IMR-90 (cell line): ENCODE data around the gene CTTN. TPM values are rescaled to one million over a fixed set of nuclear protein-coding genes. Genes with fewer than 3 reads are reported as not detected.
A peak's percentile ranks its signal among the peaks of the same experiment; 100 is the strongest.

Experiments used
- ATAC-seq: fragments of 200-7000 bp; cut with Tn5 transposase; 2 replicates; pipeline ENCODE4 v1.9.1; 2020; ENCODE audit warnings: low read depth, mild to moderate bottlenecking, moderate library complexity
- BruUV-seq: library from RNA; stranded (reverse); fragments of 400-500 nt; replicated peaks from 2 replicates; lab custom pipeline; 2021; lab: Mats Ljungman, UMichigan
- CTCF ChIA-PET: fragments of 300-600 bp; formaldehyde crosslinking; extraction: SDS; loops from one replicate; lab custom pipeline; 2021; ENCODE audit warnings: antibody characterized with exemption; lab: Yijun Ruan, JAX
- POLR2A ChIA-PET: fragments of 300-600 bp; sonication (Branson Sonifier 250); formaldehyde crosslinking; loops from one replicate; lab custom pipeline; 2022; ENCODE audit warnings: antibody characterized with exemption; ENCODE audit not compliant: unreplicated experiment; lab: Charles Lee
- DNase-seq: peaks from one replicate; pipeline ENCODE4 v3.0.0; 2013
- H2AFZ ChIP-seq: replicated peaks from 2 replicates; pipeline ENCODE3; 2013; ENCODE audit warnings: low read length, mild to moderate bottlenecking; ENCODE audit not compliant: poor library complexity
- H2AK5ac ChIP-seq: 2 replicates; pipeline ENCODE4 v1.6.1; 2013; ENCODE audit warnings: low read depth, low read length, inconsistent platforms
- H2AK9ac ChIP-seq: replicated peaks from 2 replicates; pipeline ENCODE3; 2013; ENCODE audit warnings: mild to moderate bottlenecking, low read depth, low read length, moderate library complexity; ENCODE audit not compliant: poor library complexity
- H2BK120ac ChIP-seq: 2 replicates; pipeline ENCODE4 v1.6.1; 2013; ENCODE audit warnings: low read depth, low read length, inconsistent platforms
- H2BK15ac ChIP-seq: 3 replicates; pipeline ENCODE4 v1.6.1; 2013; ENCODE audit warnings: low read depth, low read length, inconsistent platforms
- H2BK20ac ChIP-seq: 2 replicates; pipeline ENCODE4 v1.6.1; 2013; ENCODE audit warnings: low read depth, mild to moderate bottlenecking, inconsistent platforms, low read length, moderate library complexity
- H2BK5ac ChIP-seq: 2 replicates; pipeline ENCODE4 v1.6.1; 2013; ENCODE audit warnings: mild to moderate bottlenecking, low read depth, low read length, inconsistent platforms; ENCODE audit not compliant: poor library complexity, severe bottlenecking
- H3K14ac ChIP-seq: replicated peaks from 2 replicates; pipeline ENCODE4 v1.6.1; 2013; ENCODE audit warnings: low read depth, low read length, inconsistent platforms
- H3K18ac ChIP-seq: 2 replicates; pipeline ENCODE4 v1.6.1; 2013; ENCODE audit warnings: low read depth, low read length, control low read depth
- H3K23ac ChIP-seq: 2 replicates; pipeline ENCODE4 v1.6.1; 2013; ENCODE audit warnings: low read depth, low read length, inconsistent platforms
- H3K27ac ChIP-seq: 2 replicates; pipeline ENCODE4 v1.5.1; 2013; ENCODE audit warnings: mild to moderate bottlenecking, control low read depth, low read length; ENCODE audit not compliant: insufficient read depth
- H3K27me3 ChIP-seq: 2 replicates; pipeline ENCODE4 v1.6.1; 2013; ENCODE audit warnings: low read length; ENCODE audit not compliant: control insufficient read depth, insufficient read depth
- H3K36me3 ChIP-seq: 2 replicates; pipeline ENCODE4 v1.6.1; 2013; ENCODE audit warnings: low read length, mixed read lengths; ENCODE audit not compliant: control insufficient read depth, insufficient read depth
- H3K4ac ChIP-seq: 2 replicates; pipeline ENCODE4 v1.6.1; 2013; ENCODE audit warnings: low read depth, low read length, inconsistent platforms
- H3K4me1 ChIP-seq: 2 replicates; pipeline ENCODE4 v1.6.1; 2013; ENCODE audit warnings: low read length, mixed read lengths; ENCODE audit not compliant: control insufficient read depth, insufficient read depth
- H3K4me2 ChIP-seq: 2 replicates; pipeline ENCODE4 v1.6.1; 2013; ENCODE audit warnings: low read depth, mild to moderate bottlenecking, control low read depth, low read length, moderate library complexity
- H3K4me3 ChIP-seq: 2 replicates; pipeline ENCODE4 v1.5.1; 2013; ENCODE audit warnings: low read depth, mild to moderate bottlenecking, control low read depth, low read length, moderate library complexity; ENCODE audit not compliant: insufficient read depth
- H3K56ac ChIP-seq: 2 replicates; pipeline ENCODE4 v1.6.1; 2013; ENCODE audit warnings: low read length, inconsistent platforms; ENCODE audit not compliant: insufficient read depth; ENCODE audit errors: extremely low read depth
- H3K79me1 ChIP-seq, 2 experiments: 2 replicates each; pipeline ENCODE4 v1.6.1; 2013; ENCODE audit warnings: low read length in 2 of 2, inconsistent platforms in 1 of 2, low read depth in 1 of 2
- H3K9ac ChIP-seq: 2 replicates; pipeline ENCODE4 v1.6.1; 2013; ENCODE audit warnings: low read depth, low read length, control low read depth
- H3K9me1 ChIP-seq: 2 replicates; pipeline ENCODE4 v1.6.1; 2013; ENCODE audit warnings: low read length, inconsistent platforms; ENCODE audit not compliant: insufficient read depth
- H3K9me3 ChIP-seq: 2 replicates; pipeline ENCODE4 v1.6.1; 2013; ENCODE audit warnings: low read length; ENCODE audit not compliant: control insufficient read depth, insufficient read depth
- H4K20me1 ChIP-seq: 2 replicates; pipeline ENCODE4 v1.6.1; 2013; ENCODE audit warnings: low read length, inconsistent platforms; ENCODE audit not compliant: insufficient read depth
- H4K5ac ChIP-seq: 2 replicates; pipeline ENCODE4 v1.6.1; 2013; ENCODE audit warnings: mild to moderate bottlenecking, low read depth, low read length, control low read depth
- H4K8ac ChIP-seq, 2 experiments: 2 replicates each; pipeline ENCODE4 v1.6.1; 2013; ENCODE audit warnings: low read depth in 2 of 2, low read length in 2 of 2, control low read depth in 1 of 2, inconsistent platforms in 1 of 2
- H4K91ac ChIP-seq: 2 replicates; pipeline ENCODE4 v1.6.1; 2013; ENCODE audit warnings: low read depth, low read length, inconsistent platforms; ENCODE audit not compliant: insufficient read depth
- MAFK ChIP-seq: IDR thresholded peaks from 2 replicates; pipeline ENCODE4 v1.6.1; 2012; ENCODE audit warnings: low read depth, low read length, improper control_type of control experiment
- MXI1 ChIP-seq: IDR thresholded peaks from 2 replicates; pipeline ENCODE4 v1.6.1; 2012; ENCODE audit warnings: low read depth, mild to moderate bottlenecking, low read length, moderate library complexity, borderline replicate concordance
- WGBS, 2 experiments: methylation state at CpG; one replicate each; pipeline versions ENCODE4 v1.1.5 to v1.1.7; 2013; ENCODE audit warnings: missing lambda C conversion rate in 2 of 2; ENCODE audit not compliant: insufficient read length in 1 of 2; ENCODE audit errors: extremely low coverage in 2 of 2; 5-methylcytosine and 5-hydroxymethylcytosine counted together
- dilution Hi-C: fragments of 300-500 bp; cut with HindIII; formaldehyde crosslinking; loops from one replicate; pipeline ENCODE4 v1.14.3; 2018; ENCODE audit warnings: low sequenced_read_pairs; ENCODE audit not compliant: unreplicated experiment
- in situ Hi-C: fragments of 300-500 bp; cut with MboI; formaldehyde crosslinking; loops from 3 replicates; pipeline ENCODE4 v1.14.3; 2019; ENCODE audit warnings: low sequenced_read_pairs, inconsistent platforms, mixed read lengths
- intact Hi-C: fragments of 100-400 bp; cut with micrococcal nuclease; formaldehyde crosslinking; loops from 2 replicates; pipeline ENCODE4 v1.10.0; 2022
- polyA plus RNA-seq, 3 experiments: library from polyadenylated mRNA; depleted of rRNA; stranded (reverse); fragments of >200 nt; gene quantifications; 2 replicates each; pipeline ENCODE4 v1.2.3, GENCODE V29; 2012; ENCODE audit warnings: low replicate concordance in 1 of 3
- total RNA-seq: library from RNA; depleted of rRNA; stranded (reverse); fragments of >200 nt; gene quantifications from 2 replicates; pipeline ENCODE4 v1.2.3, GENCODE V29; 2012

The CTTN gene
- total and polyA plus RNA-seq, 2 of the 4 experiments (the other 2 are of a cell fraction) = 287 to 296 TPM

GRCh38 chr11:70409871-70410270 is 11.5 kb downstream of the CTTN start:
- H3K36me3 ChIP-seq = peaks cover 86% of the 10 kb centered on the region
- H2AK5ac ChIP-seq = no peak overlapping the region
- H3K4me1 ChIP-seq = peaks cover 5% of the 10 kb centered on the region
- H3K23ac ChIP-seq = no peak overlapping the region
- no peak overlapping the region for H4K91ac ChIP-seq
- intact Hi-C loops = no loop called here
- H3K9ac ChIP-seq = no peak overlapping the region
- 86% methylated on average over 2 of the region's 7 CpGs; no CpG with 5 or more reads in 1 of the 2 experiments for WGBS, 2 experiments
- H3K27me3 ChIP-seq = no peaks in the 10 kb centered on the region
- ATAC-seq (no peak), DNase-seq (no peak)
- H2AK9ac ChIP-seq = no peak overlapping the region
- BruUV-seq = no TSS peak
- no peak overlapping the region for H3K18ac ChIP-seq
- no peak overlapping the region for H3K56ac ChIP-seq
- H3K4ac ChIP-seq = no peak overlapping the region
- no peak overlapping the region for H2BK15ac ChIP-seq
- peaks cover 46 to 88% of the 10 kb centered on the region in 2 experiments for H3K79me1 ChIP-seq
- peaks cover 96% of the 10 kb centered on the region for H4K20me1 ChIP-seq
- no peak overlapping the region for H3K4me3 ChIP-seq
- H2BK5ac ChIP-seq = no peak overlapping the region
- no peak overlapping the region for H2BK20ac ChIP-seq
- no peak overlapping the region for H3K27ac ChIP-seq
- H3K14ac ChIP-seq = no peak overlapping the region
- in situ Hi-C loops = no loop called here
- H2AFZ ChIP-seq = no peak overlapping the region
- POLR2A ChIA-PET = no interaction called here
- no peaks in the 10 kb centered on the region for H3K9me3 ChIP-seq
- TF ChIP-seq MAFK = peak; percentile 60
- no peak for TF ChIP-seq MXI1
- no peak overlapping the region for H4K8ac ChIP-seq
- no peak overlapping the region for H3K4me2 ChIP-seq
- dilution Hi-C loops = no loop called here
- H3K9me1 ChIP-seq = no peaks in the 10 kb centered on the region; the same call in 1 of the 2 replicates
- CTCF ChIA-PET = no interaction called here
- no peak overlapping the region for H4K5ac ChIP-seq
- no peak overlapping the region for H2BK120ac ChIP-seq
